Smooth muscle cell (in vitro differentiated cells): ENCODE results near the gene VTI1A. TPM values are rescaled to one million over a fixed set of nuclear protein-coding genes. Genes with fewer than 3 reads are reported as not detected.
"Not testable (repeated sequence)": the region's sequence is repeated elsewhere in the genome, so short reads cannot be mapped to it uniquely, and the experiment has no call there.

ENCODE experiments used
- DNase-seq: peaks from one replicate; lab custom pipeline; 2025; ENCODE audit not compliant: unreplicated experiment; lab: John Stamatoyannopoulos, UW
- H2AFZ ChIP-seq: fragments of 200-600 bp; sonication (generic); 2 replicates; pipeline ENCODE4 v1.6.0; 2016; ENCODE audit warnings: antibody characterized with exemption, low read depth, mild to moderate bottlenecking
- H3F3A ChIP-seq: fragments of 200-600 bp; sonication (generic); 2 replicates; pipeline ENCODE4 v1.6.0; 2017; ENCODE audit warnings: antibody characterized with exemption, low read depth
- H3K27ac ChIP-seq: fragments of 200-600 bp; sonication (generic); 2 replicates; pipeline ENCODE4 v1.5.1; 2016; ENCODE audit warnings: low read depth, mild to moderate bottlenecking
- H3K27me3 ChIP-seq: fragments of 200-600 bp; sonication (generic); 2 replicates; pipeline ENCODE4 v1.6.1; 2016; ENCODE audit warnings: low read depth, mild to moderate bottlenecking
- H3K36me3 ChIP-seq: fragments of 200-600 bp; sonication (generic); 2 replicates; pipeline ENCODE4 v1.5.1; 2016; ENCODE audit warnings: low read depth
- H3K4me1 ChIP-seq: fragments of 200-600 bp; sonication (generic); 2 replicates; pipeline ENCODE4 v1.5.1; 2016; ENCODE audit warnings: low read depth
- H3K4me2 ChIP-seq: fragments of 200-600 bp; sonication (generic); 2 replicates; pipeline ENCODE4 v1.6.0; 2016; ENCODE audit warnings: mild to moderate bottlenecking
- H3K4me3 ChIP-seq: fragments of 200-600 bp; sonication (generic); 2 replicates; pipeline ENCODE4 v1.5.1; 2016; ENCODE audit warnings: mild to moderate bottlenecking
- H3K79me2 ChIP-seq: fragments of 200-600 bp; sonication (generic); 2 replicates; pipeline ENCODE4 v1.6.0; 2016; ENCODE audit warnings: low read depth, mild to moderate bottlenecking
- H3K9ac ChIP-seq: fragments of 200-600 bp; sonication (generic); 2 replicates; pipeline ENCODE4 v1.6.0; 2016; ENCODE audit warnings: low read depth
- H3K9me3 ChIP-seq: fragments of 200-600 bp; sonication (generic); replicated peaks from 2 replicates; pipeline ENCODE4 v1.5.1; 2016; ENCODE audit warnings: low read depth
- H4K20me1 ChIP-seq: fragments of 200-600 bp; sonication (generic); 2 replicates; pipeline ENCODE4 v1.6.0; 2016; ENCODE audit warnings: low read depth
- CTCF ChIP-seq: fragments of 200-600 bp; sonication (generic); IDR thresholded peaks from 2 replicates; pipeline ENCODE4 v1.5.1; 2017; ENCODE audit warnings: borderline replicate concordance, mild to moderate bottlenecking, antibody characterized with exemption; ENCODE audit not compliant: insufficient read depth, poor library complexity, severe bottlenecking
- WGBS: methylation state at CpG from one replicate; pipeline ENCODE4 v1.1.7; 2016; ENCODE audit warnings: low lambda C conversion rate; 5-methylcytosine and 5-hydroxymethylcytosine counted together
- polyA plus RNA-seq: library from polyadenylated mRNA; unstranded; fragments of >200 nt; fragmentation: Nextera tagmentation; extraction: Ambion mirVana; gene quantifications from 2 replicates; pipeline ENCODE4 v1.2.1, GENCODE V29; 2016
- total RNA-seq: library from RNA; depleted of rRNA; stranded (reverse); fragments of >200 nt; gene quantifications from 2 replicates; pipeline ENCODE4 v1.2.3, GENCODE V29; 2014

VTI1A gene
- total and polyA plus RNA-seq, 2 experiments from 2014 or later = 14.0 to 21.8 TPM

GRCh38 chr10:112461029-112461887 lies 14.2 kb downstream of the VTI1A start:
- H3K9me3 ChIP-seq = no peaks in the 10 kb centered on the region
- no peak for DNase-seq

DNA sequence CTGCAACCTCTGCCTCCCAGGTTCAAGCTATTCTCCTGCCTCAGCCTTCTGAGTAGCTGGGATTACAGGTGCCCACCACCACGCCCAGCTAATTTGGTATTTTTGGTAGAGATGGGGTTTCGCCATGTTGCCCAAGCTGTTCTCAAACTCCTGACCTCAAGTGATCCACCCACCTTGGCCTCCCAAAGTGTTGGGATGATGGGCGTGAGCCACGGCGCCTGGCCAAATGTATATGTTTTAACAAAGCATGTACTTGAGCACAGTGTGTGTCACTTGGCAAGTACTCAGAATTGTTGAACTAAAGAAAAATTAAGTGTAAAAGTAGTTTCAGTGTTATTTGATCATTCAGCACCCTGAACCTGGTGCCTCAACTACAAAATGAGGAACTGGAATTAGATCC lies 17.1 kb downstream of the VTI1A start:
- H3K27me3 ChIP-seq, H3K4me2 ChIP-seq, H3K9me3 ChIP-seq, H3K79me2 ChIP-seq, DNase-seq, H3K4me3 ChIP-seq, H3F3A ChIP-seq, H3K9ac ChIP-seq, H3K4me1 ChIP-seq, H3K27ac ChIP-seq, H2AFZ ChIP-seq: not testable (repeated sequence)
- peaks cover 26% of the 10 kb centered on the region for H4K20me1 ChIP-seq
- peaks cover 12% of the 10 kb centered on the region for H3K36me3 ChIP-seq
- 100% methylated on average over 5 of the region's 5 CpGs for WGBS

More at GRCh38 chr10:112461029-112461887, 14.2 kb downstream of the VTI1A start:
- WGBS = 93% methylated on average over 4 of the region's 4 CpGs
- no peaks in the 10 kb centered on the region for H3K4me1 ChIP-seq
- H3K27ac ChIP-seq = peak overlapping the region; percentile 72
- no peak for TF ChIP-seq CTCF
- no peak overlapping the region for H3K4me3 ChIP-seq
- no peaks in the 10 kb centered on the region for H3K27me3 ChIP-seq
- H2AFZ ChIP-seq = no peak overlapping the region
- no peaks in the 10 kb centered on the region for H3K79me2 ChIP-seq
- H3K36me3 ChIP-seq = peaks cover 12% of the 10 kb centered on the region
- no peaks in the 10 kb centered on the region for H3F3A ChIP-seq
- peaks cover 18% of the 10 kb centered on the region for H4K20me1 ChIP-seq
- no peak overlapping the region for H3K4me2 ChIP-seq
- peak overlapping the region; percentile 56 for H3K9ac ChIP-seq

DNA sequence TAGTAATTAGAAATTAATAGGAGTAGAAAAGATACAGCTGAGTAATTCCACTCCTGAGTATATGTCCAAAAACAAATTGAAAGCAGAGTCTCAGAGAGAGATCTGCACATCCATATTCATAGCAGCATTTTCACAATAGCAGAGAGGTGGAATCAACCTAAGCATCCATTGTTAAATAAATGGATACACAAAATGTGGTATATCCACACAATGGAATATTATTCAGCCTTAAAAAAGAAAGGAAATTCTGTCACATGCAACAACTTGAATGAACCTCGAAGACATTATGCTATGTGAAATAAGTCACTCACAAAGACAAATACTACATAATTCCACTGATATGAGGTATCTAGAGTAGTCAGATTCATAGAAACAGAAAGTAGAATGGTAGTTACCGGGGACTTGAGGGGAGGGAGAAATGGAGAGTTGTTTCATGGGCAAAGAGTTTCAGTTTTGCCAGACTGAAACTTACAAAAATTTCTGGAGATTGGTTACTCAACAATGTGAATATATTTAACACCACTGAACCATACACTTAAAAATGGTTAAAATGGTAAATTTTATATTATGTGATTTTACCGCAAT lies 18.4 kb downstream of the VTI1A start:
- peaks cover 25% of the 10 kb centered on the region for H4K20me1 ChIP-seq
- H2AFZ ChIP-seq = no peak overlapping the region
- no peaks in the 10 kb centered on the region for H3K9me3 ChIP-seq
- WGBS = 95% methylated on average over 3 of the region's 3 CpGs
- no peak overlapping the region for H3K9ac ChIP-seq
- peaks cover 12% of the 10 kb centered on the region for H3K36me3 ChIP-seq
- no peak overlapping the region for H3K27ac ChIP-seq
- no peaks in the 10 kb centered on the region for H3K4me1 ChIP-seq
- no peak for DNase-seq
- H3K79me2 ChIP-seq = no peaks in the 10 kb centered on the region
- H3F3A ChIP-seq = no peaks in the 10 kb centered on the region
- no peaks in the 10 kb centered on the region for H3K27me3 ChIP-seq
- H3K4me2 ChIP-seq = no peak overlapping the region
- TF ChIP-seq CTCF = no peak
- no peak overlapping the region for H3K4me3 ChIP-seq

DNA sequence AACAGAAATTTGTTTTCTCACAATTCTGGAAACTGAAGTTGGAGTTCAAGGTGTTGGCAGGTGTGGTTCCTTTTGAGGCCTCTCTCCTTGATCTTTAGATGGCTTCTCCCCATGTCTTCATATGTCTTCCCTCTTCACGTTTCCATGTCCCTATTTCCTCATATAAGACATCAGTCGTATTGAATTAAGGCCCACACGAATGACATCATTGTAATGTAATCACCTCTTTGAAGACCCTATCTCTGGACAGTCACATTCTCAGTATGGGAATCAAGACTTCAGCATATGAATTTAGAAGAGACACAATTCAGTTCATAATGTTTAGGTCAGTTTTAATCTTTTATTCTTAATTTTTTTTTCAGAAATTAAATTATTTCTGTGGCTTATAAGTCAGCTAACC lies 19.8 kb downstream of the VTI1A start:
- H3K4me3 ChIP-seq = no peak overlapping the region
- H3K79me2 ChIP-seq = no peaks in the 10 kb centered on the region
- TF ChIP-seq CTCF = no peak
- no peak overlapping the region for H3K9ac ChIP-seq
- DNase-seq = no peak
- no peak overlapping the region for H3K4me2 ChIP-seq
- no peaks in the 10 kb centered on the region for H3F3A ChIP-seq
- no peak overlapping the region for H2AFZ ChIP-seq
- H3K36me3 ChIP-seq = peaks cover 12% of the 10 kb centered on the region
- H3K27ac ChIP-seq = no peak overlapping the region
- H3K9me3 ChIP-seq = no peaks in the 10 kb centered on the region
- no peaks in the 10 kb centered on the region for H3K4me1 ChIP-seq
- 98% methylated on average over 3 of the region's 3 CpGs for WGBS
- peaks cover 25% of the 10 kb centered on the region for H4K20me1 ChIP-seq
- H3K27me3 ChIP-seq = no peaks in the 10 kb centered on the region
